HG02623 (cell line): ENCODE measurements around the gene LAMC3.
"Not testable (repeated sequence)": the region's sequence is repeated elsewhere in the genome, so short reads cannot be mapped to it uniquely, and the experiment has no call there.

Experiments
- ATAC-seq: cut with Tn5 transposase; IDR thresholded peaks from one replicate; pipeline ENCODE4 v1.9.1; 2021; ENCODE audit warnings: moderate library complexity; ENCODE audit not compliant: unreplicated experiment

LAMC3 gene

DNA sequence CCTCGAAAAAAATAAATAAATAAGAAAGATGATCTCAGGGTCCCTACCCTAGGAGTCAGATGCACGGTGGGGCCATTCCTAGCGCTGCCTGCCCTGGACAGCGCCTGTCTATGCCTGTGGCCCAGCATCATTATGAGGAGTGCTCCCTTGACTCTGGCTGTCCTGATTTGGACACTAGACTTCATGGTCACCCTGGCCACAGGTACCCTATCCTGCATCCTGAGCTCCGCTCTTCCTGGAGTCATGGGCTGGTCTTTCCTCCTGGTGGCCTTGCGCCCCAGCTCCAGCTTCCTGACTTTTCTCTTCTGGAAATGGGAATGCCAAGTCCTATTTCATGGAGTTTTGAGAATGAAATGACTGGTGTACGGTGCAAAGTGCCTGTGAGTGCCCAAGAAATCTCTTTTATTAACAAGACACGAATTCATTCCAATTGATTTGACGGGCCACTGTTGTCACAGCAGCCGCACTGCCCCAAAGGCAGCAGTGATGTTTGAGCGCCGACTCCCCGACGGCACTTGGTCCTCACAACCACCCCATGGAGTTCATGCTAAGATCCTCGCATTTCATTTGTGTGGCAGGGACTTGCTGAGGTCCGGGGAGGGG, 86.8 kb downstream of the LAMC3 start:
- ATAC-seq, result no peak

DNA sequence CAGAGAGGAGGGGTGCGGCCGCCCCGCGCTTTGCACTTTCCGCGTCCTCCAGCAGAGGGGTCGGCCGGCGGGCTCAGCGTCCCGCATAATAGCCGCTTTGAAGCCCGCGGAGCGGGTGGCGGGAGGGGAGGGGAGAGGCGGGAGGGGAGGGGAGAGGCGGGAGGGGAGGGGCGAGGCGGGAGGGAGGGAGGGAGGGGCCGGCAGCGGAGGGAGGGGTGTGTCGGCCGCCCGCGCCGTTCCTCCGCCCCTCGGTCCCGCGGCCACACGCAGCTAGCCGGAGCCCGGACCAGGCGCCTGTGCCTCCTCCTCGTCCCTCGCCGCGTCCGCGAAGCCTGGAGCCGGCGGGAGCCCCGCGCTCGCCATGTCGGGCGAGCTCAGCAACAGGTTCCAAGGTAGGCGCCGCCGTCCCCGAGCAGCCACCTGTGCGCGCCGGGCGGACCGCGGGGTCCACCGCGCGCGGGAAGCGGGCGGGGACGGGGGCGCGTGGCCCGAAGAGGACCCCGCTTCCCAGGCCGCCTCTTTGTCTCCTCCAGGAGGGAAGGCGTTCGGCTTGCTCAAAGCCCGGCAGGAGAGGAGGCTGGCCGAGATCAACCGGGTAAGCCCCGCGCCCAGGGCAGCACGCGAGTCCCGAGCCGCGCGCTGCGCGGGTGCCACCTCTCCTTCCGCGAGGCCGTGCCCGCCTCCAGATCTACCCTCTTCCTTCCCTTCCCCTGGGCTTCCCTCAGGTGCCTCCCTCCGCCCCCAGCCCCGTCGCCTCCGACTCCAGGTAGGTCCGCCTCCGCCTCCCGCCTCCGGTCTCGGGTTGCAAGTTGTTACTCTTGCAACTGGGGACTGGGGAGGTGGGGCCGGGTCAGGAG, 87.5 kb downstream of the LAMC3 start, which contains the start of gene AIF1L:
TSS of gene AIF1L (plus strand) at position 263 of the 857 bp plus-strand sequence. CDS start at position 362, 99 bp downstream.
- ATAC-seq, result no peak

DNA sequence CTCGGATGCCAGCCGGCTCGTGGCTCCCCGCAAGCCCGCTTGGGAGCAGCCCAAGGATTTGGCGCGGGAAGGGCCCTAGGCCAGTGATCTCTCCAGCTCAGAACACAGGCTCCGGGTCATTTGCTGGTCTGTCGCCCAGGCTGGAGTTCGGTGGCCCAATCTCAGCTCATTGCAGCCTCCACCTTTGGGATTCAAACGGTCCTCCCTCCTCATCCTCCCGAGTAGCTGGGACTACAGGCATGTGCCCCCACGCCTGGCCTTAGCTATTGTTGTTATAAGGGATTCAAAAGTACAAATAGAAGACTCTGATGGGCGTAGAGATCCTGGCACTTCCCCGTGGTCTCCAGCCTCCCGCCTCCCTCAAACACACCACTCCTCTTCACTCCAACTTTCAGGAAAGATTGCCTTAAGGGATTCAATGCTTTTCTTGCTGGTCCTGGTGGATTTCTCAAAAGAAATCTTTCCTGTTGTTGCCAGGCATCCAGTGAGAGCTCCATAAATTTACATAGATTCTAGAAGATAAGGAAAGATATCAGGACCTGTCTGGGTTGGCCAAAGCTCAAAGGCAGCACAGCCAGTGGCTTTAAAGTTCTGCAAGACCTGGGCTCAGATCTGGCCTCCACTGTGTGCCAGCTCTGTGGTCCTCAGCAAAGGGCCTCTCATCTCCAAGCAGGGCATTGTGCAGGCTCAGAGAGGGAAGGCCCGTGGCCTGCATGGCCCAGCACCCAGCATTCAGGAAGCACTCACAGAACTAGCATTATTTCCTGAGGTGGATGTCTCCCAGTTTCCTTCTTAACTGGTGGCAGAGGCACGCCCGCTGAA, 88.4 kb downstream of the LAMC3 start:
- ATAC-seq, result no peak

DNA sequence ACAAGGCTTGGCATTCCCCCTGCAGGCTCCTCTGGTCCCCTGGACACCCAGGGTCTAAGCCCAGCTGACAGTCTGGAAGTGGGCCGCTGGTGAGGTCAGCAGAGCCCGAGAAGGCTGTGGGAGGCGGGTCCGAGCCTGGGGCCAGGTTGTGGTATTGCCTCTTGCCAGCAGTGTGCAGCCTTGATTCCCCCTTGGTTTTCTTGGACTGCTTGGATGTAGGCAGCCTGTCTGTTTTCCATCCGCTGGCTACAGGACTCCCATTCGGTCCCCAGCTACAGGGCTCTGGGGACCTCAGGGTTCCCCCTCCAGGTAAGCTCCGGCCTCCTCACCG, 88.9 kb downstream of the LAMC3 start:
- ATAC-seq, result no peak

GRCh38 chr9:131098391-131099101, 89.6 kb downstream of the LAMC3 start:
- ATAC-seq, result no peak

GRCh38 chr9:131099102-131099606, 90.2 kb downstream of the LAMC3 start:
- no peak for ATAC-seq

DNA sequence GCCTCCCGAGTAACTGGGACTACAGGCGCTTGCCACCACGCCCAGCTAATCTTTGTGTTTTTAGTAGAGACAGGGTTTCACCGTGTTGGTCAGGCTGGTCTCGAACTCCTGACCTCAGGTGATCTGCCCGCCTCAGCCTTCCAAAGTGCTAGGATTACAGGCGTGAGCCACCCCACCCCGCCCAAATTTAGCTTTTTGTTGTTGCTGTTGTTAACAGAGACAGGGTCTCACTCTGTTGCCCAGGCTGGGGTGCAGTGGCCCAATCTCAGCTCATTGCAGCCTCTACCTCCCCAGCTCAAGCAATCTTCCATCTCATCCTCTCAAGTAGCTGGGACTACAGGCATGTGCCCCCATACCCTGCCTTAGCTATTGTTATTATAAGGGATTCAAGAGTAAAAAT, 90.9 kb downstream of the LAMC3 start:
- not testable (repeated sequence) for ATAC-seq

DNA sequence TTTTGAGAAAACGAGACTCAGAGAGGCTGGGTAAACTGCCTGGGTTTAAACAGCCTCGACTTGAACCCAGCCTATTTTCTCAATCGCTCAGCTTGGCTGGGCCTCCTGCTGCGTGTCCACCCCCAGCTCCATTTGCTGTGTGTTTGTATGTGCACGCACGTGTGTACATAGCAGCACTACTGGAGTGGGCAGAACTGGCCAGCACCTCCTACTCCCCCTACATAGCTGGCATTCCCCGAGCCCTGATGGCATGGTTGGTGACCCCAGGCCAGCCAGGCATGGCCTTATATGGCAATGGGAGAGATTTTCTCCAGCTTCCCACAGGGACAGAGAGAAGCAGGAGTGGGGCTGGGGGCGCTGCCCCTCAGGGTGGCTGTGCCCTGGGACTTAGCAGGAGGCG, 91.5 kb downstream of the LAMC3 start:
- no peak for ATAC-seq

- ATAC-seq, result no peak
Measured at GRCh38 chr9:131101207-131101964, 92.4 kb downstream of the LAMC3 start.

- ATAC-seq, result no peak
Measured at GRCh38 chr9:131103024-131103423, 94.0 kb downstream of the LAMC3 start.

GRCh38 chr9:131103535-131103934, 94.6 kb downstream of the LAMC3 start:
- ATAC-seq, result no peak

DNA sequence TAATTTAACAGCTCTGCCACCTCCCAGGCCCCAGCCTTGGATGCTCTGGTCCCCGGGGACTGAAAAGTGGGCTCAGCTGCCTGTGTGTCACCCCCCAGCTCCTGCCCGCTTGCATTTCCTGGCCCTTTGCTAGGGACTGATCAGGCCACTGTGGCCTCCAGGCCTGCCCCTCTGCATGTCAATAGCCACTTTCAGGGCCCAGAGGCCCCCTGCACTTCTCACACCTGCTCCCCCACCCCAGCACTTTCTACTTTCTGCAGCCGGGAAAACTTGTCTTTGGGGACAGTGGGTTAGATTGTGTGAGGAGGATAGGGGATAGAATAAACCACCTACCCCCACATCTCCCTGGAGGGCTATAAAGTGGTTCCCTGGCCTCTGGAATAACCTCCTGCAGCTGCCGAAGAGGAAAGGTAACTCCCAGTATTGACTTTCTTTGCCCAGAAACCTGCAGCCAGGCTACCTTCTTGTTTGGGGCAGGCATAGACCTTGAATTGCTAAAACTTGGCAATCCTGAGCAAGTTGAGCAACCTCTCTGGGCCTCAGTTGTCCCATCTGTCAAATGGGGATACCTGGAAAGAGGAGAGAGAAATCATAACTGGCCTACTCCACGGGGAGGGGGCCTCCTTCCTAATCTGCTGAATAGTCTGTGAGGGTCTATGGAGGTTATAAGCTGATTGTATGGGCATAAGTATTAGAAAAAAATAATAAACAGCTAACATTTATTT, 95.2 kb downstream of the LAMC3 start:
- no peak for ATAC-seq

DNA sequence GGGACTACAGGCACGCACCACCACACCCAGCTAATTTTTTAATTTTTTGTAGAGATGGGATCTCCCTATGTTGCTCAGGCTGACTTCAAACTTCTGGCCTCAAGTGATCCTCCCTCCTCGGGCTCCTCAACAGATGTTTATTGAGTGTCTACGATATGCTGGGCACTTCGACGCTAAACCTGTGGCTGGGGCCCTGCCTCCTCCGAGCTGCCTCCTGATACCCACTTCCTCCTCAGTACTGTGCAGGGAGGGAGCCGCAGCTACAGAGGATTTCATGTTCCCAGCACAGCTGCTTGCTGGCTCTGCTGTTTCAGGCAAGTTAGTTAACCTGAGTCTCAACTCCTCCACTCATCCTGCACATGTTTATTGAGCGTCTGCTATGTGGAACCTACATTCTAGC, 97.0 kb downstream of the LAMC3 start:
- ATAC-seq, result no peak

DNA sequence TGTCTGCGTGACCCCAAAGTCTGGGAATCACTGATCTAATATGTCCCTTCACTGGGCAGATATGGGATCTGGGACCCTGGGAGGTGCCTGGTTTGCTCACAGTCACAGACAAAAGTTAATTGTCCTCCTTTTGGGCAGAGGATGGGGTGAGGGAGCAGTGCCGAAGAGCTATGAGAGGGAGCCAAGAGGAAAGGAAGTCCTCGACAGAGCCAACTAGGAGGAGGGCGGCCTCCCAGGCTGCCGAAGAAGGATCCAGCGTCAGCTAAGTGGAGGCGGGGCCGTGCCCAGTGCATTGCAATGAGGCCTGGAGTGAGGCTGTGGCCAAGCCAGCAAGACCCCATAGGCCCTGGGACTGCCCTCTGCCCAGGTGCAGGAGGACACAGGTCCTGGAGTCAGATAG, 98.8 kb downstream of the LAMC3 start:
- ATAC-seq, result no peak

- no peak for ATAC-seq
Measured at GRCh38 chr9:131111186-131111853, 102.3 kb downstream of the LAMC3 start.

GRCh38 chr9:131111854-131112311, 102.9 kb downstream of the LAMC3 start:
- ATAC-seq, result no peak

DNA sequence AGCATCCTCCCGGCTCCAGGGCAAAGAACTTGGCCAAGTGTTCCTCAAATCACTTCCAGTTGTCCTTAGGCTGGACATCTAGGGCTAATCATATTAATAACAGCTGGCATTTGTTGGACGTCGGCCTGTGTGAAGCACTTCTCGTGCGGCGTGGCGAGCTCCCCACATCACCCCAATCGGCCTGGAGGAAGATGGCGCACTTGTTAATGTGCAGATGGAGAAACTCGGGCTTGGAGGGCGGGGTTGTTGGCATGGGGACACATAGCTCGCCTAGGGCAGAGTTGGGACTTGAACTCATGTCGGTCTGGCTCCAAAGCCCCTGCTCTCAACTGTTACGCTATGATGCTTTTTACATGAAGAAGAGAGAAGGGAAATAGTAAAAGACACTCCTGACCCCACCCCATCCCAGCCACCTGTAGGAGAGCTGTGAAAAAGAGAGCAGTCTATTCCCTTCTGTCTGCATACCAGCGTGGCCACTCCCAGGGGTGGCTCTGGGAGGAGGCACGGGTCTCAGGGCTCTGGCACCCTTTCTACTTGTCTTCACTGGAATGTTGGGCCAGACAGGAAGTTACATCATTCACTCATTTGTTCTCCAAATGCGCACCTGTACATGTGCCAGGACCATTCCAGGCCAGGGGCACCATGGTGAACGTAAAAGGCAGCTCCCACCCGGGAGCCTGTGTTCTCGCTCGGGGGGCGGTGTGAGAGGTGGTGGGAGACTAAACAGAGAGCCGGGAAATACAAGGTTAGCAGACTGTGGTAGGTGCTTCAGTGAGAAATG, 103.6 kb downstream of the LAMC3 start:
- no peak for ATAC-seq

- ATAC-seq, result no peak
Measured at GRCh38 chr9:131113655-131114054, 104.7 kb downstream of the LAMC3 start.
